Endothelial cell (in vitro differentiated cells): ENCODE measurements around the gene GNAS. TPM values are rescaled to one million over a fixed set of nuclear protein-coding genes. Genes with fewer than 3 reads are reported as not detected.
"Not testable (repeated sequence)": the region's sequence is repeated elsewhere in the genome, so short reads cannot be mapped to it uniquely, and the experiment has no call there.

Source experiments
- DNase-seq: peaks from one replicate; pipeline ENCODE4 v3.0.0; 2021; ENCODE audit warnings: low spot score
- H3K27ac Mint-ChIP-seq: one replicate; pipeline ENCODE4 v1.8.0; 2021; ENCODE audit warnings: mixed read lengths, inconsistent platforms; ENCODE audit not compliant: unreplicated experiment
- H3K27me3 Mint-ChIP-seq: one replicate; pipeline ENCODE4 v1.8.0; 2021; ENCODE audit warnings: mild to moderate bottlenecking, moderate library complexity, mixed read lengths, inconsistent platforms; ENCODE audit not compliant: unreplicated experiment
- H3K36me3 Mint-ChIP-seq: one replicate; pipeline ENCODE4 v1.8.0; 2021; ENCODE audit warnings: mild to moderate bottlenecking, low read depth, mixed read lengths, inconsistent platforms; ENCODE audit not compliant: unreplicated experiment
- H3K4me1 Mint-ChIP-seq: one replicate; pipeline ENCODE4 v1.8.0; 2021; ENCODE audit warnings: mild to moderate bottlenecking, mixed read lengths, inconsistent platforms; ENCODE audit not compliant: unreplicated experiment
- H3K4me3 Mint-ChIP-seq: one replicate; pipeline ENCODE4 v1.8.0; 2021; ENCODE audit warnings: mild to moderate bottlenecking, mixed read lengths, inconsistent platforms; ENCODE audit not compliant: unreplicated experiment
- H3K9me3 Mint-ChIP-seq: one replicate; pipeline ENCODE4 v1.8.0; 2021; ENCODE audit warnings: mixed read lengths, inconsistent platforms; ENCODE audit not compliant: unreplicated experiment
- CTCF ChIP-seq: fragments of 200-600 bp; sonication (generic); IDR thresholded peaks from one replicate; pipeline ENCODE4 v1.5.0; 2021; ENCODE audit warnings: antibody characterized with exemption; ENCODE audit not compliant: unreplicated experiment
- total RNA-seq: library from RNA; stranded (reverse); fragmentation: NEBNext Ultra II Directional; extraction: Animal tissue kit (Norgen Biotek cat#: 25700); gene quantifications from one replicate; pipeline ENCODE4 v1.2.1, GENCODE V29; 2021; ENCODE audit not compliant: unreplicated experiment

Gene GNAS
- total RNA-seq, 1 donor from 2014 or later: 1,989 TPM

- peaks cover 6% of the 10 kb centered on the region for H3K4me1 Mint-ChIP-seq
- no peak overlapping the region for H3K27ac Mint-ChIP-seq
- TF ChIP-seq CTCF: no peak
- H3K27me3 Mint-ChIP-seq: peaks cover 17% of the 10 kb centered on the region
- no peak for DNase-seq
- no peaks in the 10 kb centered on the region for H3K9me3 Mint-ChIP-seq
- peaks cover 15% of the 10 kb centered on the region for H3K36me3 Mint-ChIP-seq
- H3K4me3 Mint-ChIP-seq: no peak overlapping the region
Observed at GRCh38 chr20:58816051-58816450, 36.5 kb upstream of the GNAS start.

GRCh38 chr20:58816957-58817651 is 35.4 kb upstream of the GNAS start:
- H3K4me1 Mint-ChIP-seq: peaks cover 11% of the 10 kb centered on the region
- no peak overlapping the region for H3K4me3 Mint-ChIP-seq
- no peaks in the 10 kb centered on the region for H3K9me3 Mint-ChIP-seq
- no peak for TF ChIP-seq CTCF
- no peak overlapping the region for H3K27ac Mint-ChIP-seq
- DNase-seq: no peak
- H3K27me3 Mint-ChIP-seq: peaks cover 14% of the 10 kb centered on the region
- peaks cover 19% of the 10 kb centered on the region for H3K36me3 Mint-ChIP-seq

GRCh38 chr20:58817748-58818147 is 34.8 kb upstream of the GNAS start:
- TF ChIP-seq CTCF: no peak
- no peak for DNase-seq
- Mint-ChIP-seq H3K27ac (no peak overlapping the region), H3K4me1 (peaks cover 11% of the 10 kb centered on the region), H3K36me3 (peaks cover 19% of the 10 kb centered on the region), H3K4me3 (no peak overlapping the region), H3K27me3 (peaks cover 15% of the 10 kb centered on the region), H3K9me3 (no peaks in the 10 kb centered on the region)

- TF ChIP-seq CTCF: no peak
- H3K9me3 Mint-ChIP-seq: no peaks in the 10 kb centered on the region
- no peak overlapping the region for H3K27ac Mint-ChIP-seq
- H3K36me3 Mint-ChIP-seq: peaks cover 19% of the 10 kb centered on the region
- H3K27me3 Mint-ChIP-seq: peaks cover 19% of the 10 kb centered on the region
- H3K4me3 Mint-ChIP-seq: no peak overlapping the region
- DNase-seq: no peak
- H3K4me1 Mint-ChIP-seq: peaks cover 11% of the 10 kb centered on the region
Observed at GRCh38 chr20:58818586-58819285, 33.8 kb upstream of the GNAS start.

- H3K27me3 Mint-ChIP-seq: peaks cover 19% of the 10 kb centered on the region
- no peaks in the 10 kb centered on the region for H3K9me3 Mint-ChIP-seq
- no peak for TF ChIP-seq CTCF
- H3K27ac Mint-ChIP-seq: no peak overlapping the region
- no peak for DNase-seq
- peaks cover 11% of the 10 kb centered on the region for H3K4me1 Mint-ChIP-seq
- peaks cover 19% of the 10 kb centered on the region for H3K36me3 Mint-ChIP-seq
- H3K4me3 Mint-ChIP-seq: no peak overlapping the region
Observed at GRCh38 chr20:58819921-58820320, 32.6 kb upstream of the GNAS start.

- DNase-seq, H3K9me3 Mint-ChIP-seq: not testable (repeated sequence)
- peak overlapping the region; percentile 42 for H3K4me3 Mint-ChIP-seq
- H3K36me3 Mint-ChIP-seq: peaks cover 19% of the 10 kb centered on the region
- peaks cover 11% of the 10 kb centered on the region for H3K4me1 Mint-ChIP-seq
- H3K27ac Mint-ChIP-seq: peak overlapping the region; percentile 31
- peaks cover 19% of the 10 kb centered on the region for H3K27me3 Mint-ChIP-seq
Observed at GRCh38 chr20:58820515-58820914, 32.0 kb upstream of the GNAS start.
